Activated CD4-positive, alpha-beta memory T cell treated with anti-CD3 and anti-CD28 coated beads for 36 hours (primary cell): ENCODE results near the gene FBN2. TPM values are rescaled to one million over a fixed set of nuclear protein-coding genes. Genes with fewer than 3 reads are reported as not detected.

Experiments used
- CTCF ChIA-PET: fragments of 350-600 bp; sonication (Branson Sonifier 250); formaldehyde crosslinking; loops from one replicate; lab custom pipeline; 2021; ENCODE audit warnings: antibody characterized with exemption, inconsistent platforms; lab: Charles Lee
- POLR2A ChIA-PET: fragments of 350-600 bp; sonication (Branson Sonifier 250); formaldehyde crosslinking; loops from one replicate; lab custom pipeline; 2021; ENCODE audit warnings: antibody characterized with exemption; lab: Charles Lee
- DNase-seq: peaks from one replicate; pipeline ENCODE4 v3.0.0-alpha.2; 2020
- H3K27ac Mint-ChIP-seq: one replicate; pipeline ENCODE4 v1.8.0; 2021; ENCODE audit warnings: mixed read lengths
- H3K27me3 Mint-ChIP-seq: one replicate; pipeline ENCODE4 v1.8.0; 2021; ENCODE audit warnings: mixed read lengths
- H3K36me3 Mint-ChIP-seq: one replicate; pipeline ENCODE4 v1.8.0; 2021; ENCODE audit warnings: mixed read lengths
- H3K4me1 Mint-ChIP-seq: one replicate; pipeline ENCODE4 v1.8.0; 2021; ENCODE audit warnings: low read depth, mixed read lengths
- H3K4me3 Mint-ChIP-seq: one replicate; pipeline ENCODE4 v1.8.0; 2021; ENCODE audit warnings: mild to moderate bottlenecking, mixed read lengths
- H3K9me3 Mint-ChIP-seq: one replicate; pipeline ENCODE4 v1.8.0; 2021; ENCODE audit warnings: mixed read lengths
- intact Hi-C: fragments of 100-400 bp; cut with micrococcal nuclease; formaldehyde crosslinking; loops from one replicate; pipeline ENCODE4 v1.15.1; 2023
- total RNA-seq, 2 experiments: library from RNA; stranded (reverse); gene quantifications; one replicate each; pipeline ENCODE4 v1.2.3, GENCODE V29; 2021

Gene FBN2
- total RNA-seq, 2 experiments from 2014 or later: not detected

GRCh38 chr5:128241051-128241695 lies 296.9 kb downstream of the FBN2 start:
- CTCF ChIA-PET: no interaction called here

GRCh38 chr5:128237546-128237945 lies 300.5 kb downstream of the FBN2 start:
- no peaks in the 10 kb centered on the region for H3K36me3 Mint-ChIP-seq
- H3K27me3 Mint-ChIP-seq: peaks cover 12% of the 10 kb centered on the region
- intact Hi-C loops: no loop called here
- H3K27ac Mint-ChIP-seq: no peak overlapping the region
- H3K4me3 Mint-ChIP-seq: no peak overlapping the region
- POLR2A ChIA-PET: no interaction called here
- no peaks in the 10 kb centered on the region for H3K4me1 Mint-ChIP-seq
- H3K9me3 Mint-ChIP-seq: no peaks in the 10 kb centered on the region
- CTCF ChIA-PET: no interaction called here
- DNase-seq: no peak

More at GRCh38 chr5:128241051-128241695, 296.9 kb downstream of the FBN2 start:
- H3K27me3 Mint-ChIP-seq: peaks cover 7% of the 10 kb centered on the region
- DNase-seq: no peak
- H3K27ac Mint-ChIP-seq: no peak overlapping the region
- H3K4me3 Mint-ChIP-seq: no peak overlapping the region
- H3K9me3 Mint-ChIP-seq: no peaks in the 10 kb centered on the region
- POLR2A ChIA-PET: no interaction called here
- intact Hi-C loops: no loop called here
- H3K36me3 Mint-ChIP-seq: no peaks in the 10 kb centered on the region
- no peaks in the 10 kb centered on the region for H3K4me1 Mint-ChIP-seq

DNA sequence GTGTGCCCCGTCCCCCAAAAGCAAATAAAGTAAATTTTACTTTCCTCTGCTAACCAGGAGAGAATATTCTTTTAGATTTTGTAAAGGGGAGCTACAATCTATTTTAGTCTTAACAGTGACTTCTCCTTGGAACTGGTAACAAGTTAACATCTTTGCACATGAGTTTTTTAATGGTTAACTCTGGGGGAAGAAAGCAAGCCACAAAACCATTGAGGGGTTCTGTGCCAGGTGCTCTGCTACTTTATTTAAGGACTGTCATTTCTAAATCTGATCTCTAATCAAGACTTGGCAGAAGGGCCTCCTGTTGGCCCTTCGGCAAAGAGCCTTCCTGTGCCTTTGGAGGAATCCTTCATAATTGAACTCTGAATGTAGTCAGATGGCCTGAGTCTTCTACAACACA lies 301.0 kb downstream of the FBN2 start:
- POLR2A ChIA-PET: no interaction called here
- intact Hi-C loops: no loop called here
- Mint-ChIP-seq H3K4me3 (no peak overlapping the region), H3K27ac (no peak overlapping the region), H3K27me3 (peaks cover 15% of the 10 kb centered on the region), H3K36me3 (no peaks in the 10 kb centered on the region), H3K4me1 (no peaks in the 10 kb centered on the region), H3K9me3 (no peaks in the 10 kb centered on the region)
- no peak for DNase-seq
- CTCF ChIA-PET: no interaction called here

DNA sequence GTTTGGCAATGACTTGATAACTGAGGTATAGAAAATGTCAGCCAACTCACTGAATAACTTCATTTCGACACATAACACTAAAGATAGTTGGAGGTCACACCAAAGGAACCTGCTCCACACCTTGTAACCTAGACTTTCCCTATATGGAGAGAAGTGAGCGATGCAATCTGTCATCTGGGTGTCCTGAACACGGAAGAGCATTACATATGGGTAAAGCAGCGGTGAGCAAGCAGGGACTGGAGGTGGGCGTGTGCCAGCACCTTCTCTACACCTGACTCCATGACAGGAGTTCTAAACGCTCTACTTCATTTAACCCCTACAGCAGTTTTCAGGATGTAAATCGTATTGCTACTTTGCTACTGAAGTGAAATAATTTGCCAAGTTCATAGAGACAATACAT lies 301.7 kb downstream of the FBN2 start:
- intact Hi-C loops: no loop called here
- no peaks in the 10 kb centered on the region for H3K4me1 Mint-ChIP-seq
- H3K27ac Mint-ChIP-seq: no peak overlapping the region

DNA sequence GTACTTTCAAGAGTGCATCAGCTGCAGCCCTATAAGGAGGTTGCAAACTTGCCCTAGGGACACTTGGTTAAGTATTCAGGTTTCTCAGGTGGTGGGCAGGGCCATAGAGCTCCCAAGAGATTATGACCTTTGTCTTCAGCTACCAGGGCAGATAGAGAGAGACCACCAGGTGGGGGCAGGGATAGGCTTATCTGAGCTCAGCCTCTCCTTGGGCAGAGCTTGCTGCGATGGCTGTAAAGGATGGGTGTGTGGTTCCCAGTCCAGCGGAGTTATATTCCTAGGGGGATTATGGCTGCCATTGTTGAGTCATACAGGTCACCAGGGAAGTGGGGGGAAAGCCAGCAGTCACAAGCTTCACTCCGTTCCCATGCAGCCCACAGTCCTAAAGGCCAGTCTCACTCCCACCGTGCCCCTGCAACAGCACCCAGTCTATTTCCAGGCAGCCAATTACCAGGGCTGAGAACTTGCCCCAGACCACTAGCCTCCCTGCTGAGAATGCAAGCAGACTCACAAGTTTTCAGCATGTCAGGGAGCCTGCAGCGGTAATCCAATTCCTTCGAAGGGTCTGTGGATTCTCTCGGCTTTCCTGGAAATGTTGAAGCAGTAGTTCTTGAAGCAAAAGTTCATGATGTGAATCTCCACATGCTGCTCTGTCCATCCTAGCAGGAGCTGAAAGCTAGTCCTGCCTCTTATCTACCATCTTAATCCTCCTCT lies 303.0 kb downstream of the FBN2 start:
- CTCF ChIA-PET: no interaction called here
- intact Hi-C loops: no loop called here
- peaks cover 15% of the 10 kb centered on the region for H3K27me3 Mint-ChIP-seq
- no peaks in the 10 kb centered on the region for H3K9me3 Mint-ChIP-seq
- H3K4me3 Mint-ChIP-seq: no peak overlapping the region
- no peak overlapping the region for H3K27ac Mint-ChIP-seq
- DNase-seq: no peak
- POLR2A ChIA-PET: no interaction called here
- H3K4me1 Mint-ChIP-seq: no peaks in the 10 kb centered on the region
- no peaks in the 10 kb centered on the region for H3K36me3 Mint-ChIP-seq

More for the DNA sequence above, 301.7 kb downstream of the FBN2 start:
- POLR2A ChIA-PET: no interaction called here
- CTCF ChIA-PET: no interaction called here
- Mint-ChIP-seq H3K4me3 (no peak overlapping the region), H3K27me3 (peaks cover 15% of the 10 kb centered on the region), H3K9me3 (no peaks in the 10 kb centered on the region), H3K36me3 (no peaks in the 10 kb centered on the region)
- DNase-seq: no peak

DNA sequence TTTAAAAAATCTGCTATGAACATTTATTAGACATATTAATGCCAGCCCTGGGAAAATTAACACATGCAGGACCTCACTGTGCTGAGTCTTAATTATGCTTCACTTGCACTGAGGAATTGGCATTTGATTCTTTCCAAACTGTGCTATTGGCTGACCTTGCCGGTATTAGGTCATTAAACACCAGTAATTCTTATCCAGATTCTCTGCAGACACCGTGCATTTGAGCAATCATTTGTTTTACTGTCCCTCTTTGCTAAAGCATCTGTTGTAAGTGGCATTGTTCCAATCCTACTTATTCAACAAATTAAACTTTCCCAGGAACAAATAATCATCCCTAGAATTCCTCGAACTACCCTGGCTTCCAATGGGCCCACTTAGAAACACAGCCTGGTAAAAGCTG lies 309.5 kb downstream of the FBN2 start:
- Mint-ChIP-seq H3K4me1 (no peaks in the 10 kb centered on the region), H3K36me3 (no peaks in the 10 kb centered on the region), H3K27ac (no peak overlapping the region), H3K27me3 (peaks cover 2% of the 10 kb centered on the region), H3K4me3 (no peak overlapping the region), H3K9me3 (no peaks in the 10 kb centered on the region)
- no peak for DNase-seq
- CTCF ChIA-PET: no interaction called here
- POLR2A ChIA-PET: no interaction called here
- intact Hi-C loops: no loop called here

DNA sequence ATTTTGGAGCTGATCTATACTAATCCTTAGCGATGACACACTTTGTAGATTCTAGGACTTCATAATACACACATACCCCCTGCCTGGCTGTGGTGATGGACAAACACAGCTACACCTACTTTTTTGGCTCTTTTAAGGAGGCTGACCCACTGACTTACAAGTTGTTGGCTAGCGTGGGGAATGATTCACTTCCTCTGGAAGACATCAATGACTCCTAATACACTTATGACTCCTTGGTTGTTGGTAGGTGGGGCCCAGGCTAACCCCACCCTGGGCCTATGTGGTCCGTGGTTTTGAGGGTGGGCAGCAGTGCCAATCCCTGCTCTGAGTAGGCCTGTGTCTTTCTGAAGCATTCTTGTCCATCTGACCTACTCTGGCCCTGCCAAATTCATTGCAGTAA lies 310.0 kb downstream of the FBN2 start:
- H3K4me3 Mint-ChIP-seq: no peak overlapping the region
- no peak overlapping the region for H3K27ac Mint-ChIP-seq
- H3K4me1 Mint-ChIP-seq: no peaks in the 10 kb centered on the region
- H3K36me3 Mint-ChIP-seq: no peaks in the 10 kb centered on the region
- CTCF ChIA-PET: interaction anchor here (1.3 to 1.4 kb wide), 2 partner anchors 13 to 352 kb away, joined by 3 read pairs; no protein-coding TSS in a partner anchor
- peaks cover 7% of the 10 kb centered on the region for H3K27me3 Mint-ChIP-seq
- intact Hi-C loops: no loop called here
- DNase-seq: no peak
- H3K9me3 Mint-ChIP-seq: no peaks in the 10 kb centered on the region
- POLR2A ChIA-PET: no interaction called here

DNA sequence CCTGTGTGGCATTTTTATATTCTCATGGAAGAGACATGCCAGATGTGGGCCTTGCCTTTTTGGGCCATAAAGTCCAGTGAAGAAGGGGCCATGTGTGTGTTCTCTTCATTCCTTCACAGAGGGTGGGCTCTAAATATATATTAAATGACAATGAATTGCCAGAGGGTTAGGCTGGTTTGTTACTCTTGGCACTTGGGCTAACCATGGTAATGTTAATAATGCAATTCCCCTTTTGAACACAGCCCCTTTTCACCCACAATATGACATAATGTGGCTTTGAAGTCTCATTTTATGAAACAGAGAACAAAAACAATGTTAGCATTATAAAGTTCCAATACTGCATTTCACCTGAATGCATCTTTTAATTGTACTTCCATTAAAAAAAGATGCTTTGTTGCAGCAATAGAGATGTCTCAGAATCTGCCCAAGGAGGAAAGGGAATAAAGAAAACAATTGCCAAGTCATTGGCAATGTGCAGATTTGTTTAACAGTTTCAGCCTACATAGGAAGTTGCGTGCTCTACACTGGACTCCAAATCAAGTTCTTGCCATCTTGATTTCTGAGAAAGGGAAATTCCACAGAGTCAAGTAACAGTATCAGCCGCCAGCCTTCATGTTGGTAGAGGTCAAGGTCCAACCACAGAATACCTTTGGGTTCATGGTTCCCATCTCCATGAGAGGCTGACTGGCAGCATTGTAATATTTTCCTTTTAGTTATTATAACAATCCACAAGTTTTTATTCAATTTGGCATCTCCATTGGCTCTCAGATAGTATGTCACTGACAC lies 312.6 kb downstream of the FBN2 start:
- ChIA-PET POLR2A (no interaction called here), CTCF (no interaction called here)
- H3K27ac Mint-ChIP-seq: no peak overlapping the region

DNA sequence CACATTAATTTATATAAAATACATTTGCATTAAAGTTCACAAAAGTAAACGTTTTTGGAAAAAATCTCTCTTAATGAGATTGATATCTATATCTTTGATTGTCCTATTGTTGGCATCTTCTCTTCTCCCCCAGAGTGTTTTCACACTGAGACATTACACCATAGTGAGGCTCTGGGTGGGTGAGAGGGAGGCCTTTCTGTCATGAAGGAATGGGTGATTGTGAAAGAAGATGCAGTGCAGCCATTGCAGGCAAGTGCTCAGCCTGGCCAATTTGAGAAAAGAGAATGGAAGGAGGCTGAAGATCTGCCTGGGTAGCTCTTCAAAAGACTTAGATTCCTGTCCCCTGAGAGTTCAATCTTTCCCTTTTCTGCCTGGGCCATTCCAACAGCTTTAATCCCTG lies 313.7 kb downstream of the FBN2 start:
- Mint-ChIP-seq H3K9me3 (no peaks in the 10 kb centered on the region), H3K27ac (no peak overlapping the region), H3K4me1 (no peaks in the 10 kb centered on the region), H3K36me3 (no peaks in the 10 kb centered on the region), H3K4me3 (no peak overlapping the region), H3K27me3 (peaks cover 11% of the 10 kb centered on the region)
- DNase-seq: no peak
- intact Hi-C loops: no loop called here
- CTCF ChIA-PET: no interaction called here
- POLR2A ChIA-PET: no interaction called here

More for the DNA sequence above, 312.6 kb downstream of the FBN2 start:
- Mint-ChIP-seq H3K4me3 (no peak overlapping the region), H3K9me3 (no peaks in the 10 kb centered on the region), H3K36me3 (no peaks in the 10 kb centered on the region), H3K4me1 (no peaks in the 10 kb centered on the region), H3K27me3 (peaks cover 11% of the 10 kb centered on the region)
- DNase-seq: no peak
- intact Hi-C loops: no loop called here

DNA sequence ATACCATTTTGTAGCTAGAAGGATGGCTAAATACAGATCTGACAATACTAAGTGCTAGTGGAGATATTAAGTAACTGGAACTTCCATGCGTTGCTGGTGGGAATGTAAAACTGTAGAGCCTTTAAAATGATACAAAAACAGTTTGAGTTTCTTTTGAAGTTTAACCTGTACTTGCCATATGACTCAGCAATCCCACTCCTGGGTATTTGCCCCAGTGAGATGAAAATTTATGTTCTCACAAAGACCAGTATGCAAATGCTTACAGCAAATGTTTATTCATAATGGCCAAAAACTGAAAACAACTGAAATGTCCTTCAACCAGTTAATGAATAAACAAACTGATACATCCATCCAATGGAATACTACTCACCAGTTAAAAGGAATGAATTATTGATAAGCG lies 317.2 kb downstream of the FBN2 start:
- peaks cover 11% of the 10 kb centered on the region for H3K27me3 Mint-ChIP-seq
- intact Hi-C loops: no loop called here

DNA sequence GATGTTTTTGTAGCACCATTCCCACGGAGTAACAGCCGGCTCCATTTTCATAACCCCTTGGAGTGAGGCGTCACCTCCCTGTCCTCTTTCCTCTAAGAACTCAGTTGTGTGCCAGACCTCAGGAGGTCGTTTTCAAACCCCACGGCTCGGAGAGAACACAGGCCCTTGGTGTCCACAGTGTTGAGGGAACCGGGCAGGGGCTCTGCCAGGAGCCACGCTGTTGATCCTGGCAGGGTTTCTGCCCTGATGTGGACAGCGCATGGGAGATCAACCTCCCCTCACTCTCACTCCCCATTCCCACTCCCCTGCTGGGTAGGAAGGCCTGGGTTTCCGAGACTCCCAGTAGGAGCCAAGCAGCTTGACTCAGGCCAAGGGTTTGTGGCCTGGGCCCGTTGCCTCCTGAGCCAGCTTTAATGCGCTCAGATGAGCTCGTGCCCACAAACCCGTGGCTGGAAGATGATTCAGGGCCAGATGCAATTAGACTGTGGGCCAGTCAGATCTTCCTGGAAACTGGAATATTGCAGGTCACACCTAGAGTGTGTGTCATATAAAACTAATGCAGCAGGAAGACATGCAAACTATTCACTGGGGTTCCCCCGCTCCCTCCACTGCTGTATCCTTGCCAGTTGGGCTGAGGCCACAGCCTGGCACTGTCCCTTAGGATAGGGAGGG lies 321.0 kb downstream of the FBN2 start:
- ChIA-PET POLR2A (no interaction called here), CTCF (no interaction called here)
- Mint-ChIP-seq H3K36me3 (no peaks in the 10 kb centered on the region), H3K4me3 (no peak overlapping the region), H3K9me3 (no peaks in the 10 kb centered on the region), H3K4me1 (no peaks in the 10 kb centered on the region), H3K27me3 (peaks cover 5% of the 10 kb centered on the region), H3K27ac (no peak overlapping the region)
- no peak for DNase-seq
- intact Hi-C loops: no loop called here

More for the DNA sequence above, 317.2 kb downstream of the FBN2 start:
- POLR2A ChIA-PET: no interaction called here
- DNase-seq: no peak
- H3K27ac Mint-ChIP-seq: no peak overlapping the region
- no peaks in the 10 kb centered on the region for H3K4me1 Mint-ChIP-seq
- CTCF ChIA-PET: no interaction called here
- no peak overlapping the region for H3K4me3 Mint-ChIP-seq
- no peaks in the 10 kb centered on the region for H3K9me3 Mint-ChIP-seq
- no peaks in the 10 kb centered on the region for H3K36me3 Mint-ChIP-seq

- no peak for DNase-seq
- no peak overlapping the region for H3K27ac Mint-ChIP-seq
- no peak overlapping the region for H3K4me3 Mint-ChIP-seq
- H3K4me1 Mint-ChIP-seq: no peaks in the 10 kb centered on the region
- no peaks in the 10 kb centered on the region for H3K36me3 Mint-ChIP-seq
- ChIA-PET POLR2A (no interaction called here), CTCF (no interaction called here)
- intact Hi-C loops: no loop called here
- H3K9me3 Mint-ChIP-seq: no peaks in the 10 kb centered on the region
- H3K27me3 Mint-ChIP-seq: peaks cover 2% of the 10 kb centered on the region
These were observed 321.8 kb downstream of the FBN2 start for GRCh38 chr5:128216285-128216684.
